OCI-LY7 (cell line): ENCODE results near the gene BUB3. TPM values are rescaled to one million over a fixed set of nuclear protein-coding genes. Genes with fewer than 3 reads are reported as not detected.

Experiments used
- BruUV-seq: library from RNA; stranded (reverse); fragments of 400-500 nt; replicated peaks from 2 replicates; lab custom pipeline; 2021; lab: Mats Ljungman, UMichigan
- CTCF ChIA-PET: fragments of 300-600 bp; sonication (Branson Sonifier 250); formaldehyde crosslinking; loops from one replicate; lab custom pipeline; 2022; ENCODE audit warnings: antibody characterized with exemption; ENCODE audit not compliant: unreplicated experiment; lab: Charles Lee
- POLR2A ChIA-PET: fragments of 300-600 bp; sonication (Branson Sonifier 250); formaldehyde crosslinking; loops from one replicate; lab custom pipeline; 2022; ENCODE audit warnings: antibody characterized with exemption; lab: Charles Lee
- DNase-seq: peaks from one replicate; pipeline ENCODE4 v3.0.0-alpha.2; 2015; ENCODE audit warnings: low spot score
- H2AFZ ChIP-seq: fragments of 200-600 bp; sonication (generic), shearing (Covaris generic); 2 replicates; pipeline ENCODE4 v1.6.1; 2014; ENCODE audit warnings: mild to moderate bottlenecking, antibody characterized with exemption, low read length, moderate library complexity
- H3K27ac ChIP-seq: fragments of 200-600 bp; sonication (generic); 2 replicates; pipeline ENCODE4 v1.5.1; 2014; ENCODE audit warnings: mixed run types, low read depth, mild to moderate bottlenecking, moderate library complexity, low read length, inconsistent platforms; ENCODE audit not compliant: poor library complexity, severe bottlenecking
- H3K36me3 ChIP-seq: fragments of 200-600 bp; sonication (generic); 2 replicates; pipeline ENCODE4 v1.6.1; 2014; ENCODE audit warnings: mild to moderate bottlenecking, antibody characterized with exemption, low read length, moderate library complexity, mixed read lengths; ENCODE audit not compliant: insufficient read depth
- H3K4me1 ChIP-seq: fragments of 200-600 bp; sonication (generic); 2 replicates; pipeline ENCODE4 v1.5.1; 2014; ENCODE audit warnings: mild to moderate bottlenecking, low read length; ENCODE audit not compliant: insufficient read depth, poor library complexity, severe bottlenecking
- H3K4me2 ChIP-seq: fragments of 200-600 bp; sonication (generic); 2 replicates; pipeline ENCODE4 v1.6.1; 2014; ENCODE audit warnings: mild to moderate bottlenecking, low read length
- H3K4me3 ChIP-seq: fragments of 200-600 bp; sonication (generic); 2 replicates; pipeline ENCODE4 v1.5.1; 2014; ENCODE audit warnings: mild to moderate bottlenecking, low read depth, low read length; ENCODE audit not compliant: poor library complexity, severe bottlenecking
- H3K79me2 ChIP-seq: fragments of 200-600 bp; sonication (generic); 2 replicates; pipeline ENCODE4 v1.6.1; 2016; ENCODE audit warnings: low read depth, mild to moderate bottlenecking, low read length, moderate library complexity, mixed read lengths; ENCODE audit not compliant: insufficient read depth
- H3K9me2 ChIP-seq: fragments of 200-600 bp; sonication (generic); 2 replicates; pipeline ENCODE4 v1.6.1; 2016; ENCODE audit warnings: mild to moderate bottlenecking, low read length, mixed read lengths; ENCODE audit not compliant: insufficient read depth
- H3K9me3 ChIP-seq: fragments of 200-600 bp; sonication (generic); 2 replicates; pipeline ENCODE4 v1.6.1; 2014; ENCODE audit warnings: mild to moderate bottlenecking, mixed run types, low read length, mixed read lengths
- H4K20me1 ChIP-seq: fragments of 200-600 bp; sonication (generic); 2 replicates; pipeline ENCODE4 v1.6.1; 2014; ENCODE audit warnings: mild to moderate bottlenecking, antibody characterized with exemption, low read length, moderate library complexity, mixed read lengths; ENCODE audit not compliant: insufficient read depth
- EZH2phosphoT487 ChIP-seq: fragments of 200-600 bp; sonication (generic); IDR thresholded peaks from 2 replicates; pipeline ENCODE4 v1.6.1; 2018; ENCODE audit warnings: low read depth, borderline replicate concordance, mild to moderate bottlenecking, mixed run types, antibody characterized with exemption, low read length, moderate library complexity, mixed read lengths
- intact Hi-C: fragments of 100-400 bp; cut with micrococcal nuclease; formaldehyde crosslinking; loops from one replicate; pipeline ENCODE4 v1.10.0; 2022; ENCODE audit not compliant: unreplicated experiment
- total RNA-seq, 2 experiments: library from RNA; depleted of rRNA in 1 of 2; stranded (reverse); fragments of >200 nt in 1 of 2; shearing (Covaris generic) in 1 of 2; gene quantifications; 2 replicates each; pipeline ENCODE4 v1.2.3, GENCODE V29; 2014 to 2022
- TF ChIP-seq, protein P1 (sequence below): fragments of 200-600 bp; sonication (generic); conservative IDR thresholded peaks from 2 replicates; pipeline ENCODE4 v1.5.1; 2014; ENCODE audit warnings: mild to moderate bottlenecking, antibody characterized with exemption, low read length, moderate library complexity, mixed read lengths

The BUB3 gene
- total RNA-seq, 2 experiments from 2014 or later, result 312 to 526 TPM

DNA sequence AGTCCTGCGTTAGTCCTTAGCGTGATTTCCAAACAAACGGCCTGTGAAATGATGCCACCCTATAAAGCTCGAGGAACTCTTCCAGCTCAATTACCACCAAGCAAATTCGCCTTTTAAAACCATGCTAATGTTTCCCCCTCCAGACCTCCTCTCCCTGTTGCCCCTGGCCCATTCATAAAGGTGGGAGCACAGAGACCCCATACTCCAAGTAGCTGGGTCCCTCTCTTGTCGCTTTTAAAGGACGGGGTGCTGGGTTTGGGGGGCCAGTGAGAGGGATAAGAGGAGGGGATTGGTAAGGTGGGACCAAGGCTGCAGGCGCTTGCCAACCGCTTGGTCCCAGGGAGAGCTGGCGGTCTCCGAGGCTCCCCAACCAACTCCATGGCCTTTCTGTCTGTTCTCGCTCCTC, 5.0 kb upstream of the BUB3 start:
- no peak overlapping the region for H3K4me3 ChIP-seq
- no peaks in the 10 kb centered on the region for H4K20me1 ChIP-seq
- intact Hi-C loops, result loop anchor here (5.0 kb wide), 1 partner anchor 388 kb away; no protein-coding TSS in a partner anchor
- no peak overlapping the region for H3K4me2 ChIP-seq
- no peaks in the 10 kb centered on the region for H3K36me3 ChIP-seq
- no peaks in the 10 kb centered on the region for H3K9me3 ChIP-seq
- no peak overlapping the region for H3K27ac ChIP-seq
- no peak for TF ChIP-seq EZH2phosphoT487
- TF ChIP-seq, protein P1, sequence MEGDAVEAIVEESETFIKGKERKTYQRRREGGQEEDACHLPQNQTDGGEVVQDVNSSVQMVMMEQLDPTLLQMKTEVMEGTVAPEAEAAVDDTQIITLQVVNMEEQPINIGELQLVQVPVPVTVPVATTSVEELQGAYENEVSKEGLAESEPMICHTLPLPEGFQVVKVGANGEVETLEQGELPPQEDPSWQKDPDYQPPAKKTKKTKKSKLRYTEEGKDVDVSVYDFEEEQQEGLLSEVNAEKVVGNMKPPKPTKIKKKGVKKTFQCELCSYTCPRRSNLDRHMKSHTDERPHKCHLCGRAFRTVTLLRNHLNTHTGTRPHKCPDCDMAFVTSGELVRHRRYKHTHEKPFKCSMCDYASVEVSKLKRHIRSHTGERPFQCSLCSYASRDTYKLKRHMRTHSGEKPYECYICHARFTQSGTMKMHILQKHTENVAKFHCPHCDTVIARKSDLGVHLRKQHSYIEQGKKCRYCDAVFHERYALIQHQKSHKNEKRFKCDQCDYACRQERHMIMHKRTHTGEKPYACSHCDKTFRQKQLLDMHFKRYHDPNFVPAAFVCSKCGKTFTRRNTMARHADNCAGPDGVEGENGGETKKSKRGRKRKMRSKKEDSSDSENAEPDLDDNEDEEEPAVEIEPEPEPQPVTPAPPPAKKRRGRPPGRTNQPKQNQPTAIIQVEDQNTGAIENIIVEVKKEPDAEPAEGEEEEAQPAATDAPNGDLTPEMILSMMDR, result no peak
- ChIA-PET POLR2A (no interaction called here), CTCF (no interaction called here)
- peaks cover 21% of the 10 kb centered on the region for H3K4me1 ChIP-seq
- no peak overlapping the region for H2AFZ ChIP-seq
- no TSS peak for BruUV-seq
- no peaks in the 10 kb centered on the region for H3K79me2 ChIP-seq
- DNase-seq, result no peak
- H3K9me2 ChIP-seq, result no peaks in the 10 kb centered on the region

DNA sequence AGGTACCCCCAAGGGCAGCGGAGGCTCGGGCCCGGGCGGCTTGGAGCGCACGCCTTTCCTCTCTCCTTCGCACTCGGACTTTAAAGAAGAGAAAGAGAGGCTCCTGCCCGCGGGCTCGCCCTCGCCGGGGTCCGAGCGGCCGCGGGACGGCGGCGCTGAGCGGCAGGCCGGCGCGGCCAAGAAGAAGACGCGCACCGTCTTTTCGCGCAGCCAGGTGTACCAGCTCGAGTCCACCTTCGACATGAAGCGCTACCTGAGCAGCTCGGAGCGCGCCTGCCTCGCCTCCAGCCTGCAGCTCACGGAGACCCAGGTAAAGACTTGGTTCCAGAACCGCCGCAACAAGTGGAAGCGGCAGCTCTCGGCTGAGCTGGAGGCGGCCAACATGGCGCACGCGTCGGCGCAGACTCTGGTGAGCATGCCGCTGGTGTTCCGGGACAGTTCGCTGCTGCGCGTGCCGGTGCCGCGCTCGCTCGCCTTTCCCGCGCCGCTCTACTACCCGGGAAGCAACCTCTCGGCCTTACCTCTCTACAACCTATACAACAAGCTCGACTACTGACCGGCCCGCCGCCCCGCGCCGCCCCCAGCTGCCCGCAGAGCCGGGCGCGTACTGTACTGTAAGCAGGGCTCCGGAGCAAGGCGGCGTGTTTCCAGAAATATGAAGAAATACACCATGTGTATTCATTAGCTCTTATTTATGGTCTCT, 4.5 kb upstream of the BUB3 start:
- DNase-seq, result no peak
- peaks cover 4% of the 10 kb centered on the region for H3K79me2 ChIP-seq
- no peaks in the 10 kb centered on the region for H4K20me1 ChIP-seq
- POLR2A ChIA-PET, result no interaction called here
- H3K9me3 ChIP-seq, result no peaks in the 10 kb centered on the region
- no TSS peak for BruUV-seq
- H3K4me2 ChIP-seq, result no peak overlapping the region
- intact Hi-C loops, result loop anchor here (5.0 to 10.0 kb wide), 3 partner anchors 253 to 775 kb away; partner anchors contain the start of gene PLEKHA1
- H2AFZ ChIP-seq, result no peak overlapping the region
- CTCF ChIA-PET, result no interaction called here
- TF ChIP-seq, protein P1, result no peak
- TF ChIP-seq EZH2phosphoT487, result no peak
- no peaks in the 10 kb centered on the region for H3K9me2 ChIP-seq
- no peak overlapping the region for H3K27ac ChIP-seq
- peaks cover 21% of the 10 kb centered on the region for H3K4me1 ChIP-seq
- H3K4me3 ChIP-seq, result no peak overlapping the region
- peaks cover under 1% of the 10 kb centered on the region; the same call in 1 of the 2 replicates for H3K36me3 ChIP-seq
